Measurements from ENCODE around the gene PHLDB2.

PHLDB2 gene

GRCh38 chr3:111924283-111924682 is 65.2 kb downstream of the PHLDB2 start:
- TF ChIP-seq POLR2AphosphoS5 (IDR thresholded peaks at IDR 0.05; ENCODE audit: low read depth, low read length) (no peak), TAF1 (IDR thresholded peaks at IDR 0.05; ENCODE audit: low read depth, low read length) (no peak), SPI1 (IDR thresholded peaks at IDR 0.05; ENCODE audit: low read depth, low read length) (no peak), PAX5 (IDR thresholded peaks at IDR 0.05; ENCODE audit: insufficient read depth, low read length, severe bottlenecking) (no peak), POLR2A (IDR thresholded peaks at IDR 0.05; ENCODE audit: low read depth, low read length) (no peak), POU2F2 (IDR thresholded peaks at IDR 0.05; ENCODE audit: low read depth, low read length) (no peak)
- FAIRE-seq (no peak), DNase-seq (ENCODE audit: insufficient read length, low spot score) (no peak)

- FAIRE-seq: no peak
- TF ChIP-seq POLR2A (IDR thresholded peaks at IDR 0.05; ENCODE audit: low read depth, low read length) (no peak), POLR2AphosphoS5 (IDR thresholded peaks at IDR 0.05; ENCODE audit: low read depth, low read length) (no peak), SPI1 (IDR thresholded peaks at IDR 0.05; ENCODE audit: low read depth, low read length) (no peak), PAX5 (IDR thresholded peaks at IDR 0.05; ENCODE audit: insufficient read depth, low read length, severe bottlenecking) (no peak), POU2F2 (IDR thresholded peaks at IDR 0.05; ENCODE audit: low read depth, low read length) (no peak), TAF1 (IDR thresholded peaks at IDR 0.05; ENCODE audit: low read depth, low read length) (no peak)
- DNase-seq (ENCODE audit: insufficient read length, low spot score): no peak
Measured at GRCh38 chr3:111926266-111926676, 67.2 kb downstream of the PHLDB2 start.

- no peak for FAIRE-seq
Measured at GRCh38 chr3:111928613-111929012, 69.5 kb downstream of the PHLDB2 start.

GRCh38 chr3:111929484-111929883 is 70.4 kb downstream of the PHLDB2 start:
- FAIRE-seq (no peak), DNase-seq (ENCODE audit: insufficient read length, low spot score) (no peak)
- TF ChIP-seq SPI1 (IDR thresholded peaks at IDR 0.05; ENCODE audit: low read depth, low read length) (no peak), POU2F2 (IDR thresholded peaks at IDR 0.05; ENCODE audit: low read depth, low read length) (no peak), PAX5 (IDR thresholded peaks at IDR 0.05; ENCODE audit: insufficient read depth, low read length, severe bottlenecking) (no peak), POLR2A (IDR thresholded peaks at IDR 0.05; ENCODE audit: low read depth, low read length) (no peak), POLR2AphosphoS5 (IDR thresholded peaks at IDR 0.05; ENCODE audit: low read depth, low read length) (no peak), TAF1 (IDR thresholded peaks at IDR 0.05; ENCODE audit: low read depth, low read length) (no peak)

More at GRCh38 chr3:111928613-111929012, 69.5 kb downstream of the PHLDB2 start:
- no peak for DNase-seq (ENCODE audit: insufficient read length, low spot score)
- TF ChIP-seq POLR2A (IDR thresholded peaks at IDR 0.05; ENCODE audit: low read depth, low read length) (no peak), PAX5 (IDR thresholded peaks at IDR 0.05; ENCODE audit: insufficient read depth, low read length, severe bottlenecking) (no peak), SPI1 (IDR thresholded peaks at IDR 0.05; ENCODE audit: low read depth, low read length) (no peak), POU2F2 (IDR thresholded peaks at IDR 0.05; ENCODE audit: low read depth, low read length) (no peak), TAF1 (IDR thresholded peaks at IDR 0.05; ENCODE audit: low read depth, low read length) (no peak), POLR2AphosphoS5 (IDR thresholded peaks at IDR 0.05; ENCODE audit: low read depth, low read length) (no peak)

GRCh38 chr3:111932946-111933345 is 73.9 kb downstream of the PHLDB2 start:
- no peak for DNase-seq (ENCODE audit: insufficient read length, low spot score)
- TF ChIP-seq POU2F2 (IDR thresholded peaks at IDR 0.05; ENCODE audit: low read depth, low read length) (no peak), POLR2AphosphoS5 (IDR thresholded peaks at IDR 0.05; ENCODE audit: low read depth, low read length) (no peak), SPI1 (IDR thresholded peaks at IDR 0.05; ENCODE audit: low read depth, low read length) (no peak), PAX5 (IDR thresholded peaks at IDR 0.05; ENCODE audit: insufficient read depth, low read length, severe bottlenecking) (no peak), POLR2A (IDR thresholded peaks at IDR 0.05; ENCODE audit: low read depth, low read length) (no peak), TAF1 (IDR thresholded peaks at IDR 0.05; ENCODE audit: low read depth, low read length) (no peak)
- no peak for FAIRE-seq

DNA sequence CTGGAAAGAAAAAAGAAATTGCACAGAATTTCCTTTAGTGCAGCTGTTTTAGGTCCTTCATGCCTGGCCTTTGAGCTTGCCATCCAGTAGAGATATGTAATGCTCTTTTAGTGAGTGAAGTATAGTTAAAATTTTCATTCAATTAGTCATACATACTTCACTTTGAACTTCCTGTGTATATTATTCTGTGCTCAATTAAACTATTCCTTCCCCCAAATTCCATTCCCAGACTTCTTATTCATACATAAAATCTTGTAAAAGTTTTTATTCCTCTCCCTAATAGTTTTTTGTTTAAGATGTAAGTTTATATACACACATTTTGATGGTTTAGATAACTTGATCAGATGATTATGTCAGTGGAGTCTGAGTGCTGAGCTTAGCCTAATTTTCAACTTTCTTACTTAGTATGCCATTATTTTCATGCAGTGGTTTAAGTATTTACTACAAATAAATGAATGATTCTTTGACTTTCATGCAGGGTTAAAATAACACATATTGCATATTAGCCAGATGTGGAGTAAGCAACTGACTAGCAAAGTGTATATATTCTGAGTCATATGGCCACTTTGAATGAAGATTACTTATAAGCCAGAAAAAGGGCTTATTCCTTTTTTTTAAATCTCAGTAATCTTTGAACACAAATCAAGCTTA is 77.3 kb downstream of the PHLDB2 start:
- FAIRE-seq (no peak), DNase-seq (ENCODE audit: insufficient read length, low spot score) (no peak)
- TF ChIP-seq PAX5 (IDR thresholded peaks at IDR 0.05; ENCODE audit: insufficient read depth, low read length, severe bottlenecking) (no peak), POLR2AphosphoS5 (IDR thresholded peaks at IDR 0.05; ENCODE audit: low read depth, low read length) (no peak), POLR2A (IDR thresholded peaks at IDR 0.05; ENCODE audit: low read depth, low read length) (no peak), POU2F2 (IDR thresholded peaks at IDR 0.05; ENCODE audit: low read depth, low read length) (no peak), TAF1 (IDR thresholded peaks at IDR 0.05; ENCODE audit: low read depth, low read length) (no peak), SPI1 (IDR thresholded peaks at IDR 0.05; ENCODE audit: low read depth, low read length) (no peak)

GRCh38 chr3:111936967-111937366 is 77.9 kb downstream of the PHLDB2 start:
- no peak for TF ChIP-seq POLR2A (IDR thresholded peaks at IDR 0.05; ENCODE audit: low read depth, low read length)
- no peak for TF ChIP-seq POU2F2 (IDR thresholded peaks at IDR 0.05; ENCODE audit: low read depth, low read length)
- TF ChIP-seq SPI1 (IDR thresholded peaks at IDR 0.05; ENCODE audit: low read depth, low read length): no peak
- TF ChIP-seq POLR2AphosphoS5 (IDR thresholded peaks at IDR 0.05; ENCODE audit: low read depth, low read length): no peak
- TF ChIP-seq PAX5 (IDR thresholded peaks at IDR 0.05; ENCODE audit: insufficient read depth, low read length, severe bottlenecking): no peak
- no peak for TF ChIP-seq TAF1 (IDR thresholded peaks at IDR 0.05; ENCODE audit: low read depth, low read length)
- DNase-seq (ENCODE audit: insufficient read length, low spot score): no peak
- no peak for FAIRE-seq

DNA sequence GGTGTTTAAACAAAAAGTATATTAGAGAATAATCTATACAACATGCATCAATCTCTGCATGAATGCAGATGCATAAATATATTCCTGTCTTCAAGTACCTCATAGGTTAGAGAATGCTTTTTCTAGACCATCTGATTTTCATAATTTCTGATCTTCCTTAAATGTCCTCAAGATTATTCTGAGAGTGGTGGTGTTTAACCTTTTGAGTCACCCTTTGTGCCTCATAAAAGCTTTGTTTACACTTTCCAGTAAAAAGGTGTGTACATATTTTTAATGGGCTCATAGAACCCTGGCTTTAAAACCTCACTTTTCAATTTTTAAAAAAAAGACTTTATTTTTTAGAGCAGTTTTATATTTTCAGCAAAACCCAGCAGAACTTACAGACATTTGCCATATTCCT is 78.8 kb downstream of the PHLDB2 start:
- DNase-seq (ENCODE audit: insufficient read length, low spot score) (no peak), FAIRE-seq (no peak)
- TF ChIP-seq PAX5 (IDR thresholded peaks at IDR 0.05; ENCODE audit: insufficient read depth, low read length, severe bottlenecking) (no peak), POU2F2 (IDR thresholded peaks at IDR 0.05; ENCODE audit: low read depth, low read length) (no peak)

- DNase-seq (ENCODE audit: insufficient read length, low spot score): no peak
- TF ChIP-seq POU2F2 (IDR thresholded peaks at IDR 0.05; ENCODE audit: low read depth, low read length) (no peak), POLR2AphosphoS5 (IDR thresholded peaks at IDR 0.05; ENCODE audit: low read depth, low read length) (no peak), PAX5 (IDR thresholded peaks at IDR 0.05; ENCODE audit: insufficient read depth, low read length, severe bottlenecking) (no peak), SPI1 (IDR thresholded peaks at IDR 0.05; ENCODE audit: low read depth, low read length) (no peak), TAF1 (IDR thresholded peaks at IDR 0.05; ENCODE audit: low read depth, low read length) (no peak), POLR2A (IDR thresholded peaks at IDR 0.05; ENCODE audit: low read depth, low read length) (no peak)
- FAIRE-seq: no peak
Measured at GRCh38 chr3:111939873-111940272, 80.8 kb downstream of the PHLDB2 start.

DNA sequence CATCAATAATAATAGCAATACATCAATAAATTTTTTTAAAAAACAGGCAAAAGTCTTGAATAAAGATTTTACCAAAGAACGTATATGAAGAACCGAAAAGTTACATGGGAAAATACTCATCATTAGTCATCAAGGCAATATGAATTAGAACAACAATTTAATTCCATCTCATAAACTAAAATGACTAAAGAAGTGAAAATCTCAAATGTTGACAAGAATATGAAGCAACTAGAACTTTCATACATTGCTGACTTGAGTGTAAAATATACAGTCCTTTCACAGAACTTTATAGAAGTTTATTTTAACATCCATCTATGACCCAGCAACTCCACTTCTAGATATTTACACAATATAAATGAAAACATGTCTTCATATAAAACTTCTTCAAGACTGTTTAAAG is 84.5 kb downstream of the PHLDB2 start:
- no peak for FAIRE-seq
- DNase-seq (ENCODE audit: insufficient read length, low spot score): no peak
- no peak for TF ChIP-seq POLR2A (IDR thresholded peaks at IDR 0.05; ENCODE audit: low read depth, low read length)
- no peak for TF ChIP-seq SPI1 (IDR thresholded peaks at IDR 0.05; ENCODE audit: low read depth, low read length)
- no peak for TF ChIP-seq PAX5 (IDR thresholded peaks at IDR 0.05; ENCODE audit: insufficient read depth, low read length, severe bottlenecking)
- no peak for TF ChIP-seq TAF1 (IDR thresholded peaks at IDR 0.05; ENCODE audit: low read depth, low read length)
- TF ChIP-seq POLR2AphosphoS5 (IDR thresholded peaks at IDR 0.05; ENCODE audit: low read depth, low read length): no peak
- TF ChIP-seq POU2F2 (IDR thresholded peaks at IDR 0.05; ENCODE audit: low read depth, low read length): no peak

All from GM12891 (cell line).